OCI-M1 (cell line): ENCODE results near the gene PGAP2.
"Not testable (repeated sequence)": the region's sequence is repeated elsewhere in the genome, so short reads cannot be mapped to it uniquely, and the experiment has no call there.

Experiments used
- DNase-seq: peaks from one replicate; lab custom pipeline; 2025; lab: John Stamatoyannopoulos, UW

The PGAP2 gene

DNA sequence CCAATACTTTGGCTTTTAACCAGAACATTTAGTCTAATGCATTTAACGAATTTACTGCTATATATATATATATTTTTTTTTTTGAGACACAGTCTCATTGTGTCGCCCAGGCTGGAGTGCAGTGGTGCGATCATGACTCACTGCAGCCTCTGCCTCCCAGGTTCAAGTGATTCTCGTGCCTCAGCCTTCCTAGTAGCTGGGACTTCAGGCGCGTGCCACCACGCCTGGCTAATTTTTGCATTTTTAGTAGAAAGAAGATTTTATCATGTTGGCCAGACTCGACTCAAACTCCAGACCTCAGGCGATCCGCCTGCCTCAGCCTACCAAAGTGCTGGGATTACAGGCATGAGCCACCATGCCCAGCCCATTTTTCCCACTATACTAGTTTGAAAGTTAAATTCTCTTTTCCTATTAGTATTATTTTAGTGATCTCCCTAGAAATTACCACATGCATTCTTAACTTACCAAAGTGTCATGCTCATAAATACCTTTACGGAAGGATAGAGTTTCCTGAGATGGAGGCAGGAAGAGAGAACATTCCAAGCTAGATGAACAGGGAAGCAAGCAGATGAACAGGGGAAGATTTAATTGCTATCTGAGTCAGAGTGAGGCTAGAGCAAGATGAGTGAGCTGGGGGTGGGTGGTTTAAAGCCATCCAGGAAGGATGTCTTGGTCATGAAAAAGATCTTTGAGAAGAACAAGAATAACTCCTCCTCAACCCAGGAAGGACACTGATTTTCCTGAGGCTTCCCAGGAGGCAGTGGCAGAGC is 4.4 kb upstream of the PGAP2 start:
- no peak for DNase-seq

DNA sequence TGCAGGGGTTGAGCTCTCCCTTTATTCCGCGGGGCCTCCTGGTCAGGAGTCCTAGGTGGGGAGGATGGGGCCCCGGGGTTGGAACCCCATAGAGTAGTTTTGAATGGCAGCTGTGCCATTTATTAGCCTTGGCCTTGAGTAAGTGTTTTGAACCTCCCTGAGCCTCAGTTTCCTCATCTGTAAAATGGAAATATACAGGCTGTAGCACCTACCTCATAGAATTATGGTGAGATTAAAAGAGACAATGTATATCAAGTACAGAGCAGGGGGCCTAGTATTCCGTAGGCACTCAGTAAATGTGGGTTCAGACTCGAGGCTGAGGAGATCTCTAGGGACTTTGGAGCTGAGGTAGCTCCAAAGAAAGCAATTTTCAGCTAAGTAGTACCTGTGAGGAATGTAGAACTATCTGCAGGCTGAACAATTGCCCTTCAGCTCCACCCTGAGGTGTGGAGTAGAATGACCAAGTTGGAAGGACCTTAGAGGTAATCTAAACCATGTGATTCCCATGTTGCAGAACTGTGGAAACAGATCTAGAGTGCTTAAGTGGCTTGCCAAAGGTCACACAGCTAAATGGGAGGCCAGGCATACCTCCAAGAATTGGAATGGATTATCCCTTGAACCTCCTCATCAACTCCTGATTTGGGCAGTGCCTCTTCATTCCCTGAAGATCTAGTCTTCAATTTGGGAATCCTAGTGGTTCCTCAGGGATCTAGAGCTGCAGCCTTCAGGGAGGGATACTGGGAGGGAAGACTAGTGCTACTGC is 682 bp downstream of the PGAP2 start:
- DNase-seq = peak; percentile 90

DNA sequence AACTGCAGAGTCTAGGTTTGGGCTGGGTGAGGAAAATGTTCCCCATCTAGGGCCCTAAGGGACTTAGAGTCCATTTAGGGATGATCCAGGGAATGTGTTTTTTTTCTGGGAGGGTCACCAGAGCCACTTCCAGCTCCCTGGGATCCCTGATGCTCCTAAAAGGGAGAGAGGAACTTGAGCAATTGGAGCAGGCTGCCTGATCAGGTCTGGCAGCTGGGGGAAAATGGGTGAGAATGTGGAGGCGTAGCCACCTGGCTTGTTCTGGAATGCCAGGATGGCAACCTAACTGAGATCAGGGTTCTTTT is 1.2 kb downstream of the PGAP2 start:
- DNase-seq = no peak

GRCh38 chr11:3810446-3810845 is 2.1 kb downstream of the PGAP2 start:
- no peak for DNase-seq

DNA sequence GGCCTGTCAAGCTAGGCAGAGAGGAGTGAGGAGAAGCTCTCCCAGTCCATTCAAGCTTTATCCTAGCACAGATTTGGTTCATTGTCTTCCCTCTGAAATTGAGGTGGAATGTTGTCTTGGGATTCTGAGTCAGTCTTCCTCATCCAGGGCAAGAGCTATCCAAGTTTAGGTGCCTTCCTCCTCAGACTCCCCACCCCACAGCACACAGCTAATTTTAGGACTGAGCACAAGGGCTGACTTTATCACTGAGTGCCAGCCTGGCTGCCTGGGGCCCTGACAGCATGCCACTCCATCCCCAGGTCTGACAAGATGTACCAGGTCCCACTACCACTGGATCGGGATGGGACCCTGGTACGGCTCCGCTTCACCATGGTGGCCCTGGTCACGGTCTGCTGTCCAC is 2.6 kb downstream of the PGAP2 start:
- DNase-seq = no peak

GRCh38 chr11:3814832-3815231 is 6.5 kb downstream of the PGAP2 start:
- not testable (repeated sequence) for DNase-seq

GRCh38 chr11:3815845-3816244 is 7.5 kb downstream of the PGAP2 start:
- DNase-seq = no peak

DNA sequence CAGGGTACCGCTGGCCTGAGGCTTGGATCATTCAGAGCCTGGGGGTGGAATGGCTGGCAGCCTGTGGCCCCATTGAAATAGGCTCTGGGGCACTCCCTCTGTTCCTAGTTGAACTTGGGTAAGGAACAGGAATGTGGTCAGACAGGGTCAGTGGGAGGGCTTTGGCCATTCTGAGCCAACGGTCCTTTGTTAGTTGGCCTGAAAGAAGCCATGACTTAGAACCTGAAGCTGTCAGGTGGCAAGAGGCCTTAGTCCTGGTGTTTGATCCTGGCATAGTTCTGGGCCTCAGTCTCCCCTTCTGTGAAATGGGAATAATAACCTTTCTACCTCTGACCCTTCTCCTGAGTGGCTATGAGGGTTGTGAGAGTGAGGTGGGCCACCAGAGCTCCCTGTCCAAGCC is 8.3 kb downstream of the PGAP2 start:
- no peak for DNase-seq

DNA sequence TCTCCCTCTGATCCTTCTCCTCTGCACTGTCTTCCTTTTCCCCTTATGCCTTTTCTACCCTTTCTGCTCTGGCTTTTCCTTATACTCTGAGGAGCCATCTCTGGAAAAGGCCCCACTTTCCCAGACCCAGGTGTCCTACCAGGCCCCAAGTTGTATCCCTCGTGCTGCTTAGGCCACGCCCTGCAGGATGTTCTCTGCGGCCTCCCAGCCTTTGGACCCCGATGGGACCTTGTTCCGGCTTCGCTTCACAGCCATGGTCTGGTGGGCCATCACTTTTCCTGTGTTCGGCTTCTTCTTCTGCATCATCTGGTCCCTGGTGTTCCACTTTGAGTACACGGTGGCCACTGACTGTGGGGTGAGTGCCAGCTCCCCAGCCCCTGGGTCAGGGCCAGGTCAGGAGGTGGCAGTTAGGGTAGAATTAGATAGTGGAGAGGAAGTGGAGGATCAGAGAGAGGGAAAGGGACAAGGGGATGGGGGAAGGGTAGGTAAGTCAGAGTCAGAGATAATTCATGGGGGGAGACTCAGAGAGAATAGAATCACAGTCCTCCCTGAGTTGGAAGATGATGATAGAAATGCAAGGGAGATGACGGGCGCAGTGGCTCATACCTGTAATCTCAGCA is 8.9 kb downstream of the PGAP2 start:
- peak; percentile 57 for DNase-seq

DNA sequence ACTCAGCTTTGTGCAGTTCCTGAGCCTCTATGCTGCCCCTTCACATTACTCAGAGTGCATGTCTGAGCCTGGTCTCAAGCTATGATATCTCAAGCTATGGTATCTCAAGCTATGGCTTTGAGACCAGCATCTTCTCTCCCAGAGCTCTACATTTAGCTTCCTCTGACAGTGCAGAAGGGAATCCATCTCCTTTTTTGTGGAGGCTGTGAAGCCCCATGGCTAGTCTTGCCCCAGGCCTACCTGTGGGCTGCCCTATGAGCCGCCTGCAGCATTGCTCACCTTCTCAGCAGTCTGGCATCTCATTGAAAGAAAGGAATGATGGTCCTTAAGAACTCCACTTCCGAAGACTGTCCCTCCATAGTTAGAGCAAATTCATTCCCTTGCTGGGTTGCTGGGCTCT is 12.6 kb downstream of the PGAP2 start:
- no peak for DNase-seq

- DNase-seq = no peak
Observed at GRCh38 chr11:3822312-3822711, 14.0 kb downstream of the PGAP2 start.

DNA sequence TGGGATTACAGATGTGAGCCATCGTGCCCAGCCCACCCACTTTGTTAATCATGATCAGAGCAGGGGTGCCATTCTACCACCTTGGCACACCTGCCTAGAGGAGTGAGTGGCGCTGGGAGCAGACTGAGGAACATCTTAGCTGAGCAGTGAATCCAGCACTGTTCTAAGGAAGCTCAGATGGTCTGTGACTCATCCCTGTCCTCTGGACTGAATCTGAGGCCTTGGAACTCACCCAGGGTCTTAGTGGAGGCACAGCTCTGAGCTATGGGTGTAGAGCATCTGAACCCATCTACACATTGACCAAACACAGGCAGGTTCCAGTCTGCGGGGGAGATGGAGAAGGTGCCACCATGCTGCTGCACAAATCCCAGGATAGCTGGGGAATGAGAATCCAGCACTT is 14.9 kb downstream of the PGAP2 start:
- DNase-seq = no peak

- DNase-seq = no peak
Observed at GRCh38 chr11:3823762-3824506, 15.6 kb downstream of the PGAP2 start.

DNA sequence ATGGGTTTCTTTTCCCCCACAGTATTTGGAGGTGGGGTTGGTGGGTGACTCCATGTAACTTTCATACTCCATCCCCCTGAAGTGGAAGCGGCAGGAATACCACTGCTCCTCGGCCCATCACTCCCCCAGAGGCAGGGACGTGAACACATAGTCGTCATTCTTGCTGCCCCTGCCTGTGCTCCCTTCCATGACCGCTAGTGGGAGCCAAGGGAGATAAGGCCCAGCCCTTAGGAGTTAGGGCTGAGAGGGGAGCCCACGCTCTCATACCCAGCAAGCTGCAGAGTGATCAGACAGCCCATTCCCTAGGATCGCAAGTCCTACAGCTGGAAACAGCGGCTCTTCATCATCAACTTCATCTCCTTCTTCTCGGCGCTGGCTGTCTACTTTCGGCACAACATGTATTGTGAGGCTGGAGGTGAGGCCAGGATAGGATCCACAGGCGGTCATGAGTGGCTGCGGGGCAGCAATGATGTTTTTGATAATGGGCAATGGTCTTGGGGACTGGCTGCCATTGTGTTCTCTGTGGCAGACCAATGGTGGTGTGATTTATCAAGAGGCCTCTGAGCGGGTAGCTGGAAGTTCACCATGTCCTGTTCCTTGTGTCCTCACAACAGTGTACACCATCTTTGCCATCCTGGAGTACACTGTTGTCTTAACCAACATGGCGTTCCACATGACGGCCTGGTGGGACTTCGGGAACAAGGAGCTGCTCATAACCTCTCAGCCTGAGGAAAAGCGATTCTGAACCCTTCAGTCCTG is 16.5 kb downstream of the PGAP2 start:
- peak; percentile 96 for DNase-seq

DNA sequence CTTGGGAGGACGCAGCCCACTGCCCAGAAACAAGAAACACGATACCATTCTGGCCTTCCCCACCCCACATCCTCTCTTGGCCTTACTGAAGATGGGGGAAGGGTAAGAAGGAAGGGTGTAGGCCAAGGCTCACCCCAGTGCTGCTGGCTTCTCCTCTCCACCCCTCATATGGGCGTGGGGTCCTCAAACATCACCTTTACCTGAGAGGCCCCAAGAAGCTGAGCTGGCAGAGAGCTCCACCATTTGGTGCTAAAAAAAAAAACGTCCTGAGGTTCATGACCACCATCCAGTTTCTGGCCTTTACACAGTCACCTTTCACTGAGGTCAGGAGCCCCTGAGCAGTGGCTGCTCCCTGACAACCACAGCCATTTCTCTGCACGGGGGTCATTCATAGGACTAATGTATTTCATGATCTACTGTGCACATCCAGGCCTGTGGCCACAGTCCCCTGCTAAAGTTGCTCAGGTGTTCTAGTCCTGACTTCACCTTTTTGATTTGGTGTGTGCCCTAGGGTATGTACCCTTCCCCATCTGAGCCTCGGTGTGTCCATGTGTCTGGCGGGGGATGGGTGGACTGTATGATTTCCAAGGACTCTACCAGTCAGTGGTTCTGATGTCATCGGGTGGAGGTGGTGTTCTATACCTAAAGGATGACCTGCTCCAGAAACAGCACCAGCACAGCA is 17.3 kb downstream of the PGAP2 start:
- DNase-seq = peak; percentile 53

DNA sequence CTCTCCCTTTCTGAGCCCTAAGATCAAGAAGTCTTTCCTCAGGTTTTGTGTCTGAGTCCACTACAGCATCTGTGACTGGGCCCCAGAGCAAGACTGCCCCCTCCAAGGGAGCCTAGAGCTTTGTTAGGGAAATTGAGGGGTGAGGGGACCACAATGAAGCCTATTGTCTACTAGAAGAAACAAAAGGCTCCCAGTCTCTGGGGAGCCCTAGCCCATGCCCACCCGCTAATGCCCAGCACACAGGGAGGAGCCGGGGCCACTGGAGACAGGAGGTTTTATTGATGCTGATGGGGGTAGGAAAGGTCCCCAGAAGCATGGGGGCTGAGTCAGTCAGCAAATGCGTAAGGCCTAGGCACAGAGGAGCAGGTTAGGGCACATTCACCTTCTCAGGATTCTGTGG is 18.4 kb downstream of the PGAP2 start:
- DNase-seq = no peak

- no peak for DNase-seq
Observed at GRCh38 chr11:3827434-3828186, 19.2 kb downstream of the PGAP2 start.

DNA sequence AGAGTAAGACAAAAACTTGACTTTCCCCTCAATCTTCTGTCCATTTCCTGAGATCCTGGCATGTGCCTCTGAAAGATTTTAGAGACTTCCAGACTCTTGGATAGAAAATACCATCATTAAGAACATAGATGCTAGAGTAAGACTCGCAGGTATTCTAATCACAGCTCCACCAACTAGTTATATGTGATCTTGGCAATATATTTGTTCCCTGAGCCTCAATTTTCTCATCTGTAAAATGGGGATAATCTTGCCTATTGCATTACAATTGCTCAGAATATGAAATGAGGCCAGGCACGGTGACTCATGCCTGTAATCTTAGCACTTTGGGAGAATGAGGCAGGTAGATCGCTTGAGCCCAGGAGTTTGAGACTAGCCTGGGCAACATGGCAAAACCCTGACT is 21.7 kb downstream of the PGAP2 start:
- no peak for DNase-seq

DNA sequence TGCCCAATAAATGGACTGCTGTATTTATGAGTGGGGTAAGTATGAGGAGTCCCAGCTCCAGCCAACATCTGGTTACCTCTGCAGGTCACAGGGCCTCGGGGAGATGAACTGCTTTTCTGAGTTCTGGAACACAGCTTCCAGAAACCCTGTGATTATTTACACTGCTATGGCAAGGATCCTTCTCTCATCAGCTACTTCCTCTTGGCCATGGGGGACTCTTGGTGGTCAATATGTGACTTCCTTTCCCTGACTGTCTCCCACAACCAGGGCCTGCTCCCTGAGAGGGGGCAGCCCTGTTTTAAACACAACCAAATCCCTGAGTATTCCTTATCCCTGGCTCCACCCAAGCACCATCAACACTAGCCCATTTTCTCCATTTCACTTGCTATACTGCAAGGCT is 22.4 kb downstream of the PGAP2 start:
- no peak for DNase-seq
